HG02981 (cell line): ENCODE measurements around the gene DHX8.
"Not testable (repeated sequence)": the region's sequence is repeated elsewhere in the genome, so short reads cannot be mapped to it uniquely, and the experiment has no call there.

Source experiments
- ATAC-seq: cut with Tn5 transposase; IDR thresholded peaks from one replicate; pipeline ENCODE4 v1.9.1; 2021; ENCODE audit warnings: mild to moderate bottlenecking, moderate library complexity; ENCODE audit not compliant: unreplicated experiment

The DHX8 gene

GRCh38 chr17:43461185-43461584 is 22.6 kb upstream of the DHX8 start:
- ATAC-seq, result no peak

DNA sequence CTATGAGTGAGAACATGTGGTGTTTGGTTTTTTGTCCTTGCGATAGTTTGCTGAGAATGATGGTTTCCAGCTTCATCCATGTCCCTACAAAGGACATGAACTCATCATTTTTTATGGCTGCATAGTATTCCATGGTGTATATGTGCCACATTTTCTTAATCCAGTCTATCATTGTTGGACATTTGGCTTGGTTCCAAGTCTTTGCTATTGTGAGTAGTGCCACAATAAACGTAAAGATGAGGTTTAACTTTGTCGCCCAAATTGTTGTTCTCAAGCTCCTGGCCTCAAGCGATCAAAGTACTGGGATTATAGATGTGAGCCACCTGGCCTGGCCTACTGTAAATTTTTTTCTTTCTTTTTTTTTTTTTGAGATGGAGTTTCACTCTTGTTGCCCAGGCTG is 21.2 kb upstream of the DHX8 start:
- ATAC-seq, result not testable (repeated sequence)

- no peak for ATAC-seq
Measured at GRCh38 chr17:43463241-43463640, 20.5 kb upstream of the DHX8 start.

DNA sequence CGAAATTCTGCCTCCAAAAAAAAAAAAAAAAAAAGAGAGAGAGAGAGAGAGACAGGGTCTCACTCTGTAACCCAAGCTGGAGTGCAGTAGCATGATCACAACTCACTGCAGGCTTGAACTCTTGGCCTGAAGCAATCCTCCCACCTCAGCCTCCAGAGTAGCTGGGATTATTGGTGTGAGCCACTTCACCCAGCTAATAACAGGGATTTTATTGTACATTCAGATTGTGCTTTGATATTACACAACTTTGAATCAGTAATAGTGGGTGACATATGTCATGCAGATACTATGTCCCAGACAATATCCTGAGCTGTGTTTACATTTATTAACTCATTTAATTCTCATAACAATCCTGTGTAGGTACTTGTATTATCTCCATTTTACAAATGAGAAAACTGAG is 19.7 kb upstream of the DHX8 start:
- no peak for ATAC-seq

DNA sequence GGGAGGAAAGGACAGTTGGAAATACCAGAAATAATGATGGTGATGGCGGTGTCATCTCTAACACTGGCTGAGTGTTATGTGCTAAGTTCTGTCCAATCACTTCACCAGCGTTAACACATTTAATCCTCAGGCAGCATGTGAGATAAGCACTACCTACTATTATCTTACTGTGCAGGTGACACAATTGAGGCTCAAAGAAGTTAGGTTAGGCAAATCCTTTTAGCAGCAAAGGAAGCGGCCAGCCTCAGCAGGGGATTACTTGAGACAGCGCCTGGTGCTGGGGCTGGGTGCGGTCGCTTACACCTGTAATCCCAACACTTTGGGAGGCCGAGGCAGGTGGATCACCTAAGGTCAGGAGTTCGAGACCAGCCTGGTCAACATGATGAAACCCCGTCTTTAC is 18.7 kb upstream of the DHX8 start:
- ATAC-seq, result no peak

GRCh38 chr17:43467981-43468581 is 15.7 kb upstream of the DHX8 start:
- ATAC-seq, result no peak

GRCh38 chr17:43468691-43469139 is 15.1 kb upstream of the DHX8 start:
- no peak for ATAC-seq

DNA sequence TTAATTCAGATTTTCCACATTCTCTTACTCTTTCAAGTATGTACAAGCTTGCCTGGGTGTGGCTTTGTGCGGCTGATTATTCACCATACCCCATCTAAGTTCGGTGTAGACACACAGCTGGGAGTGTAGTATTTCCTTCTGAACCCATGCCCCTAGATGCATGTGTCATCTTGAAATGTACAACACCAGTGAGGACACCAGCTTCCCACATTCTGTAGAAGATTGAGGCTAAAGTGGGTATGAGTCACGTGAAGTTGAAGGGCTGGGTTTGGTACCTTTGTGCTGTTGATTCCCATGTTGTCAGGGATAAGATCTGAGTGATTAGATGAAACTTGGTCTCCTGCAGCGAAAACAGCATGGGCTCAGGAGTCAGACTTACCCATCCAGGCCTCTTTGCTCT is 14.6 kb upstream of the DHX8 start:
- ATAC-seq, result no peak

DNA sequence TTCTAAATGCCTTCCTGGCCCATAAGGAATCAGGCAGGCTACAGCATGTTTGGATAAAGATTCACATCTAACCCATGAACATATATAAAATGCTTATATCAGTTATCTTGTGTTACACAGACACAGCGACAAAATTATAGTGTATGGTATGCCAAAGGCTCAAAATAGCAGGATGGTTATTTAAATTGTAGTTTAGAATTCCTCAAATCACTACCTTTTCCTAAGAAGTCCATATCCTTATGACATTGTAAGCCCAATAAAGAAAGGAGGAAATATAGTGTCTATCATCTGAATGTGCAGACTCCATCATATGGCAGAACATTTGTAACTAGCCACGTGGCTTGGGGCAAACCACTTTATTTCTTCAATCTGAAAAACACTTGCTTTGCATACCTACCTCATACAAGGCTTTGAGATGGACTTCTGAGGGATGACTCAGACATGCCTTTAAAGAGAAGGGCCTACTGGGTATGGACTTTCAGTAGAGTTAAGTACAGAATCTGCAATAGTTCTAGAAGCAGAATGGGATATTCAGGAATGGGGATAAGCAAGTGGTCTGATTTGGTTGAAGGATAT is 12.1 kb upstream of the DHX8 start:
- no peak for ATAC-seq

- no peak for ATAC-seq
Measured at GRCh38 chr17:43475494-43476089, 8.2 kb upstream of the DHX8 start.

DNA sequence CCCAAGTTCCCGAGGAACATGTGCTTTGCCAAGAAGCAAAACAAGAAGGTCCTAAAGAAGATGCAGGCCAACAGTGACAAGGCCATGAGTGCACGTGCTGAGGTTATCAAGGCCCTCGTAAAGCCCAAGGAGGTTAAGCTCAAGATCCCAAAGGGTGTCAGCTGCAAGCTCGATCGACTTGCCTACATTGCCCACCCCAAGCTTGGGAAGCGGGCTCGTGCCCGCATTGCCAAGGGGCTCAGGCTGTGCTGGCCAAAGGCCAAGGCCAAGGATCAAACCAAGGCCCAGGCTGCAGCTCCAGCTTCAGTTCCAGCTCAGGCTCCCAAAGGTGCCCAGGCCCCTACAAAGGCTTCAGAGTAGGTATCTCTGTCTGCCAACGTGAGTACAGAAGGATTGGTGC is 7.5 kb upstream of the DHX8 start:
- ATAC-seq, result not testable (repeated sequence)

DNA sequence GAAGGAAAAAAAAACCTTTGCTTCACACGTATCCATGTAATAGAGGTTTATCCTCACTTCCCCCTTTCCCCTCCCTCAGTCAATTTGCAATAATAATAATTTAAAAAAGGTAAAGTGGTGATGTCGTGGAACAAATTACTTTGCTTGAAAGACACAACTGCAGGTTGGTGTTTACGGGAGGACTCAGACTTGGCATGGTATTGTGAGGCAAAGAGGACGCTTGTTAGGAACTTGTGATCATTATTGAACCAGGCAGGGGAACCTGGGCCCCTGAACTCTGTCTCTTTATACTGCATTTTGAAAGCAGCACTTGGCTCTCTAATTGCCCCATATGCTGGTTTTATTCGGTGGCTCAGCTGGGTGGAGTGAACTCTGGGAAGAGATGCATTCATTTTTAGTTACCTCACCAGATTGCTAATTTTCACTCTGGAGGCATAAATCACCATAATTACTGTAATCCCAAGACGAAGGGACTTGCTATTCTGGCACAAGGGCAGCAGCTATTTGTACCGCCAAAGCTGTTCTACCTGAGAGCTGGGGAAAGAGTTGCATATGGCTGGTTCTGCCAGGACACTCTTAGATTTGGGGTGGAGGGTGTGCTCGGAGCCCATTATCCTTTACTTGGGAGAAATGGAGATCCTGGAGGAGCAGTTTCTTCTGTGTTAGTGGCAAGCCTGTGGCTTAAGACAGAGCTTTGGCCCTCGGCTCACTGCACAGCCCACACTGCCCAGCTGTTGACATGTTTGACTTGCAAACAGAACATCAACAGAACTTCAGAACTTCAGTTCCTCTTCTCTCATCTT is 5.7 kb upstream of the DHX8 start:
- no peak for ATAC-seq

GRCh38 chr17:43479948-43480347 is 3.8 kb upstream of the DHX8 start:
- no peak for ATAC-seq

- ATAC-seq, result no peak
Measured at GRCh38 chr17:43482103-43483012, 1.4 kb upstream of the DHX8 start.

GRCh38 chr17:43490621-43491020 is 6.8 kb downstream of the DHX8 start:
- ATAC-seq, result no peak

DNA sequence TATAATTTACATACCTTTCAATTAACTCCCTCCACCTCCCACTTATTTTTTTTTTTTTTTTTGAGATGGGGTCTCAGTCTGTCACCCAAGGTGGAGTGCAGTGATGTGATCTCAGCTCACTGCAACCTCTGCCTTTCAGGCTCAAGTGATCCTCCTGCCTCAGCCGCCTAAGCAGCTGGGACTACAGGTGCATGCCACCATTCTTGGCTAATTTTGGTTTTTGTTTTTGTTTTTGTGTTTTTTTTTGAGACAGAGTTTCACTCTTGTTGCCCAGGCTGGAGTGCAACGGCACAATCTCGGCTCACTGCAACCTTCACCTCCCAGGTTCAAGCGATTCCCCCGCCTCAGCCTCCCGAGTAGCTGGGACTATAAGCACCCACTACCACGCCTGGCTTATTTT is 25.7 kb downstream of the DHX8 start:
- ATAC-seq, result not testable (repeated sequence)

- not testable (repeated sequence) for ATAC-seq
Measured at GRCh38 chr17:43511199-43511598, 27.4 kb downstream of the DHX8 start.

DNA sequence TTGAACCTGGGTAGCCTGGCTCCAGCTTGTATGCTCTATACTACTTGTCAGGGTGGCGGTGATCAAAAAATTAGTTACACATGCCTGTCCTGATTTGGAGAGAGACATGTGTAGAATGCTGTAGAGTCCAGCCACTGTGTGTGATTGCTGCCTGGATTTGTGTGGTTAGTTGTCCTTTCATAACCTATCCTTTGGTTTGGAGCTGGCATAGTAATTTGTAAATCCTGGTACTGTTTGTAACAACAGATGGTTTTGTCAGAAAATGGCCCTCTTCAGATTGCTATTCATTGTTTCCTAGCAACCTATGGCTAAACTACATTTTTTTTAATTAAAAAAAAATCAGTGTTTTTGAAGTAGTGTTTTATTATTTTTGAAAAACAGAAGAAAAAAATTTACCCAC is 31.9 kb downstream of the DHX8 start:
- no peak for ATAC-seq

DNA sequence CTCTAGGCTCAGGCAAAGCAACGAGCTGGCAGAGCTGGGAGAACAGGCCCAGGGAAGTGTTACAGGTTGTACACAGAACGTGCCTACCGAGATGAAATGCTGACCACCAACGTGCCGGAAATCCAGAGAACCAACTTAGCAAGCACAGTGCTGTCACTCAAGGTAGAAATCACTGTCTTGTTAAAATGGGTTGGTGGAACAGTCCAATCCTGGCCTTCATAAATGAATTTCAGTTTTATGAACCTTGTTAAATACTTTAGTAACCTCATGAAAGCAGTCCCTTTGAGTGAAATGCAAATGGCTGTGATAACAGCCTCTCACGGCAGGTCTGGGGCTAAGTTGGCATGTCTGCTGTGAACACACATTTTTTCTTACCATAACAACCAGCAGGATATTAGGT is 33.4 kb downstream of the DHX8 start:
- no peak for ATAC-seq

DNA sequence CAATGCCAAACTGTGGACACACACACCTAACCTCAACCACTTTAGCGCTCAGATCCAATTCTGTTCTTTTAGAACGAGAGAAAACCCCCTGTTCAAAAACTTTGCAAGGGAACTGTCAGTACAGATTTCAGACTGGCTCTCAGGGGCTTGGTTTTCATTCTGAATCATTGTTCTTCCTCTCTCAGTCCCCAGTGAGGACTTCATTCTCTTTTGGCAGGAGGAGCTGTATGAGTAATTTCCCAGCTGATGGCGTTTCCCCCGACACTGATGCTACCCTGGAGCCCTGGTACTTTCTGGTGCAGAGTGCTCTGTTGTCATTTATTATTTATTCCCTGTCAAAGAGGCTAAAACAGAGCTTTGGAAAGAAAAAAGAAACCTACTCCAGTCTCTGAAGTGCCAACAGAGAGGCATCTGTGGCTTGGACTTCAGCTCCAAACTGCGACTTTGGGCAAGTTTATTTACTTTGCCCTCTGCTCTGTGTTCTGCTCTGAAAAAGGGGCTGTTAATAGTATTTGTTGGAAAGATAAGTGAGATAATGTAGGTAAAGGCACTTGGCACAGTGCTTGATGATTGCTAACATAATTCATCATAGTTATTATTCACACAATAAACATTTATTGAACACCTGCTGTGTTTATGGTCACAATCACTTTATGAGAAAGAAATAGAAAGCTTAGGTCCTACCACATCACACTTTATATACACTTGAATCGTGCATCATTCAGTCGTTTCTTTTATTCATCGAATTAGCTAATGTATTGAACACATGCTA is 34.0 kb downstream of the DHX8 start:
- ATAC-seq, result no peak
